ENCODE results near the gene RSBN1L.
A peak's percentile ranks its signal among the peaks of the same experiment; 100 is the strongest.

The RSBN1L gene

DNA sequence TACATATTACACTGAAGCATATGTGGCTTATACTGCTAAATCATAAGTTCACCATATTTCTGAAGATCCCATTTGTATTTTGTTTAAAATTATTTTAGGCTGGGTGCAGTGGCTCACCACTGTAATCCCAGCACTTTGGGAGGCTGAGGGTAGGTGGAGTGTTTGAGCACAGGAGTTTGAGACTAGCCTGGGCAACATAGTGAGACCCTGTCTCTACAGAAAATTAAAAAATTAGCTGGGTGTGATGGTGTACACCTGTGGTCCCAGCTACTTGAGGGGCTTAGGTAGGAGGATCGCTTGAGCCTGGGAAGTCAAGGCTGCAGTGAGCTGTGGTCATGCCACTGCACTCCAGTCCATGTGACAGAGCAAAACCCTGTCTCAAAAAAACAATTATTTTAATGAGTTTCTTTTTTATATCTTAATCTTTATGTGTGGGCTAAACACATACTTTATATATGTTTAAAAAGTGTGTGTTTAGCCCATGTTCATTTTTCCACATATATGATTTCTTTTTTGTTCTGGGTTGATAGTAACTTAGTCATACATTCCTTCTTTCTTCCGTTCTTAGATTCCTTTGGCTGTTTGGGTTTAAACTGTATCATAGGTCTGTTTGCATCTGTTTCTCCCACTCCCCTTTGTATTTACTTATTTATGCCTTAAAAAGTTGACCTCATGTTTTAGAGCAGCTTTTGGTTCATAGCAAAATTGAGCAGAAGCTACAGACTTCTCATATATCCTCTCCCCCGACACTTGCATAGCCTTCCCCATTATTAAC is 33.5 kb downstream of the RSBN1L start:
- no peak for DNase-seq

DNA sequence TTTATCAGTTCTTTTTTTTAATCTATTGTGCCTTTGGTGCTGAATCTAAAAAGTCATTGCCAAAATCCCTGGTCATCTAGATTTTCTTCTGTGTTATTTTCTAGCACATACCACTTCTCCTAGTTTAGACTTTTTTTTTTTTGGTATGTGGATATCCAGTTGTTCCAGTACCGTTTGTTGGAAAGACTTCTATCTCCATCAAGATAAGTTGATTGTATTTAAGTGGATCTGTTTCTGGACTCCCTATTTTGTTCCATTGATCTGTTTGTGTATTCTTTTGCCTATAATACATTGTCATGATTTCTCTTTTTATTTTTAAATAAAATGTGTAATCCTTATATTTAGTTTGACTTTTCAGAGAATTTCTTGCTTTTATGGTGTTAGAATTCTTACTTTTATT is 35.5 kb downstream of the RSBN1L start:
- no peak for DNase-seq

DNA sequence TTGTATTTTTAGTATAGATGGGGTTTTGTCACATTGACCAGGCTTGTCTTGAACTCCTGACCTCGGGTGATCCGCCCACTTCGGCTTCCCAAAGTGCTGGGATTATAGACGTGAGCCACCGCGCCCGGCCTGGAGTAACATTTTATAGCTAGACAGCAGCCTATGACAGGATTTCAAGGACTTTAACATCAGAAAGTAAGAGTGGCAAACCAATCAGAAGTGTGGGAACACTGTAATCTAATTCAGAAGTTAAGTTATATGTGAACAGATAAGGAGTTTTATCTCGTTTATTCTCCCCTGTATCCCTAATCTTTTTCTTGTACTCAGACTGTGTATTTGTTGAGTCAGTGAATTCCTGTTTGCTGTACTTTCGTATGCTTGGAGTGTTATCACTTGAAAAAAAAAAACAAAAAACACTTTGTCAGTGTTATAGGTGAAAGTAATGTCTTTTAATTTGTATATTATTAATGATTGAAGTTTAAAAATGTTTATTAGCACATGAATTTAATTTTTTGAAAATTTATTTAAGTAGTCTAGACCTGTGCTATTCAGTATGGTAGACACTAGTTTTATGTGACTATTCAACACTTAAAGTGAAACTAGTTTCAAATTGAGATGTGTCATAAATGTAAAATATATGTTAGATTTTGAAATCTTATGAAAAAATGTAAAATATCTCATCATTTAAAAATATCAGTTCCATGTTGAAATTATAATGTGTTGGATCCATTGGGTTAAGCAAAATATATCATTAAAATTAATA is 38.6 kb downstream of the RSBN1L start:
- DNase-seq: no peak

DNA sequence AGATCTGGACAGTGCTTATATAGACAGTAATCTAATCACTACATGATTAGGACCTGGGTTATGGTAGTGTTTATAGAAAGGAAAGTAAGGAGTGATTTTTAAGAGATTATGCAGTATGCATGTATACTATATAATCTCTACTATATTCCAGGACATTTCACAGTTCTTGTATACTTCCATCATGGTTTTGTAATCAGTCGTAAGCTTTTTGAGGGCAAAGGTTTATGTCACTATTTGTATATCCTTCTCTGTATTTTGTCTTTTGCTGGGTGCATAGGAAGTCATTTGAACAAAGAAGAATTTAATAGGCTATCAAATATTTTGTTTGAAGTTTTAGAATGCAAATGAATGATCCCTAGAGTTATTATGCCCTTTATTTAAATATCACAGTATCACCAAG is 39.2 kb downstream of the RSBN1L start:
- DNase-seq: no peak

DNA sequence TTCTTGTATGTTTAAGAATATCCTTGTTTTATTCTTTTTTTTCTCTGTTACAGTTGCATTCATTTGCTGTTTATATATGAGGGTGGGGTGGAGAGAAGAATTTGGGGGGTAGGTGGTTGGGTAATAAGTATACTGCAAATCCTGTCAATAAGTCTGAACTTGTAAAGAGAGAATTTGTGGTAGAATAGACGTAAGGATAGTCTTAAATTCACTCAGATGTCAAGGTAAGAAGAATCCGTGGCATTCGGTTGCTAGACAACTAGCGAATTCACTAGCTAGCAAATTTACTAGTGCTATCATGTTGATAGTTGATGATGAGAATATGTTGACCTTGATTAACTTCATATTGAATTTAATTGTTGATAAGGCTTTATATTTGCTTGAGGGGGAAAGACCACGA is 40.7 kb downstream of the RSBN1L start:
- no peak for DNase-seq

DNA sequence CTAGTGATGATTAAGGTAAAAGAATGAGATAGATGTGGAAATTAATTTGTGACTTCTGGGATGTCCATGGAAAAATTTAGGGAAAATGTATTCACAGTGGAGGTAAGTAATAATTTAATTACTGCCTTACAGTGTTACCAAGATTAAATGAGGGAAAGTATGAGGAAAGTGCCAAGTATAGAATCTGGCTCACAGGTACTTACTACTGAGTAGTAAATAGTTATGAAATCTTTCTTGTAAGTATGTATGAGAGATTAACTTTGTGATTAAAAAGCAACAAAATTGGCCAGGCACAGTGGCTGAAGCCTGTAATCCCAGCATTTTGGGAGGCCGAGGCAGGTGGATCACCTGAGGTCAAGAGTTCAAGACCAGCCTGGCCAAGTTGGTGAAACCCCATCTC is 42.1 kb downstream of the RSBN1L start:
- DNase-seq: no peak

DNA sequence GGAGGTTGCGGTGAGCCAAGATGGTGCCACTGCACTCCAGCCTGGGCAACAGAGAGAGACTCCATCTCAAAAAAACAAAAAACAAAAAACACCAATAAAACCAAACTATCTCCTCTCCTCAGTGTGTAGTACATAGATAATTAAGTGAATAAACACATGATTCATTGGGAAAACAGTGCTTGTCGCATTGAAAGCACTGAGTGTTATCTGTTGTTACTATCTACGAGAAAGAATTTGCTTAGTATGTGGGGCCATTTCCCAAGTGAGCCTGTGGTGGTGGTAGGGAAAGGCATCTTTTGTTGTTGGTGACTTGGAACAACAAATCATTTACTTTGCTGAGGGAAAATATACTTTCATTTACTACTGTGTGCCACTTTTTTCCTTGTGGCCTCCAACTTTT is 42.6 kb downstream of the RSBN1L start:
- DNase-seq: no peak

DNA sequence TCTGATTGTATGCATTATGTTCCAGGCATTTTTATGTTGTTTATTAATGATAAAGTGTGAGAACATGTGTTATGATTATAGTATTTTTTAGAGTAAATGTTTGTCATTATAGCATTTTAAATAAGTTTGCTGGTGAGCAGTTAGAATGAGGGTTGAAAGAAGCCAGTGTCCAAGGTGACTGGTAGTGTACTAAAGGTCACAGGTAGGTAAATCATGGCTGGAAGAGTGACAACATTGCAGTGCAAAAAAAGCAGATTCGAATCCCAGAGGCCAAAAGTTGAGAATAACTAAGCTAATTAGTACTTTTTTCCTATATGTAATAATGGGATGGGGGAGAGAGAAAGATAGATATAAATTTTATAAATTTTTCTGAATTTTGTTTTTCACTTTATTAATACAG is 44.0 kb downstream of the RSBN1L start:
- DNase-seq: no peak

DNA sequence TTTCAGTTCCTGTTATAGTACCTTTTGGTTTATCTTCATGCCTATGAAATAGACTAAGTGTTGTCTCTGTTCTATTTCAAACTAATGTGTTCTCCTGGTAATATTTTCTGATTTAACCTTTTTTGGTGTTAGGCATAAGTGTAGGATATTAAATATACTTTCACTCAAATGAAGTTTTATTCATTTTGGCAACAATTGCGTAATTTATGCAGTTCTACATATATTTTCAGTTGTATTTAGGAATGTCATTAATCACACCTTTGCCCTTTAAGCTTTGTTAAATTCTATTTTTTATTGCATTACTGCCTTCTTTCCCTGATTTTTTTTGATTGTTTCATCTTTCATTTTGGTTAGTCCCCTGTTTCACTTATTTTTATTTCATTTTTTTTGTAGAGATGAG is 47.3 kb downstream of the RSBN1L start:
- DNase-seq: no peak

DNA sequence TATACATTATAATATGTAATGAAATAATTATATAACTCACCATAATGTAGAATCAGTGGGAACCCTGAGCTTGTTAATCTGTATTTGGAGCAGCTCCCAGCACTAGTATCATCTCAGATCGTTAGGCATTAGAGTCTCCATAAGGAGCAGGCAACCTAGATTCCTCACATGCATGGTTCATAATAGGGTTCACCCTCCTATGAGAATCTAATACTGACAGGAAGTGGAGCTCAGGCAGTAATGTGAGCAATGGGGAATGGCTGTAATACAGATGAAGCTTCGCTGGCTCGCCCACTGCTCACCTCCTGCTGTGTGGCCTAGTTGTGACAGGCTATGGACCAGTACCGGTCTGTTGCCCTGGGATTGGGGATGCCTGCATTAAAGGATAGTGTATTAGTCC is 49.5 kb downstream of the RSBN1L start:
- no peak for DNase-seq

DNA sequence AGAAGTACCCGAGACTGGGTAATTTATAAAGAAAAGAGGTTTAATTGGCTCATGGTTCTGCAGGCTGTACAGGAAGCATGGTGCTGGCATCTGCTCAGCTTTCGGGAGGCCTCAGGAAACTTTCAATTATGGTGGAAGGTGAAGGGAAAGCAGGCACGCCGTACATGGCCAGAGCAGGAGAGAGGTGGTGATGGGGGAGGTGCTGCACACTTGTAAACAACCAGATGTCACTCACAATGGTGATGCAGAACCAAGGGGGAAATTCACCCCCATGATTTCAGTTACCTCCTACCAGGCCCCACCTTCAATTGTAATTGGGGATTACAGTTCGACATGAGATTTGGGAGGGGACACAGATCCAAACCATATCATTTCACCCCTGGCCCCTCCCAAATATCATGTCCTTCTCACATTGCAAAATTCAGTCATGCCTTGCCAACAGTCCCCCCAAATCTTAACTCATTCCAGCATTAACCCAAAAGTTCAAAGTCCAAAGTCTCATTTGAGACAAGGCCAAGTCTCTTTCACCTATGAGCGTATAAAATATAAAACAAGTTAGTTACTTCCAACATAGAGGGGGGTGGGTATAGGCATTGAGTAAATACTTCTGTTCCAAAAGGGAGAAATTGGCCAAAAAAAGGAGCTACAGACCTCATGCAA is 50.0 kb downstream of the RSBN1L start:
- no peak for DNase-seq

DNA sequence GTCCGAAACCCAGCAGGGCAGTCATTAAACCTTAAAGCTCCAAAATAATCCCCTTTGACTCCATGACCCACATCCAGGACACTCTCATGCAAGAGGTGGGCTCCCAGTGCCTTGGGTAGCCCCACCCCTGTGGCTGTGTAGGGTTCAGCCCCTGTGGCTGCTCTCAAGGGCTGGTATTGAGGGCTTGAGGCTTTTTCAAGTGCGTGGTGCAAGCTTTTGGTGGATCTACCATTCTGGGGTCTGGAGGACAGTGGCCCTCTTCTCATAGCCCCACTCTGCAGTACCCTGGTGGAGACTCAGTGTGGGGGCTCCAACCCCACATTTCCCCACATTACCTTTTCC is 50.5 kb downstream of the RSBN1L start:
- no peak for DNase-seq

DNA sequence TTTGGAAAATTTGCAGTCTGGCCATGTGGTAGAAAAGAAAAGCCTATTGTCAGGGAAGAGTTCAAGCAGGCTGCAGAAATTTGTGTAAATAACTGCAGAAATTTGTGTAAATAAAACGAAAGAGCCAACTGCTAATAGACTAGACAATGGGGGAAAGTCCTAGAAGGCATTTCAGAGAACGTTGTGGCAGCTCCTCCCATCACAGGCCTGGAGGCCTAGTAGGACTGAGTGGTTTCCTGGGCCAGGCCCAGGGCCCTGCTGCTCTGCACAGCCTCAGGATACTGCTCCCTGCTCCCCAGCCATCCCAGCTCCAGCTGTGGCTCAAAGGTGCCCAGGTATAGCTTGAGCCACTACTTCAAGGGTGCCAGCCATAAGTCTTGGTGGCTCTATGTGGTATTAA is 50.9 kb downstream of the RSBN1L start:
- DNase-seq: no peak

DNA sequence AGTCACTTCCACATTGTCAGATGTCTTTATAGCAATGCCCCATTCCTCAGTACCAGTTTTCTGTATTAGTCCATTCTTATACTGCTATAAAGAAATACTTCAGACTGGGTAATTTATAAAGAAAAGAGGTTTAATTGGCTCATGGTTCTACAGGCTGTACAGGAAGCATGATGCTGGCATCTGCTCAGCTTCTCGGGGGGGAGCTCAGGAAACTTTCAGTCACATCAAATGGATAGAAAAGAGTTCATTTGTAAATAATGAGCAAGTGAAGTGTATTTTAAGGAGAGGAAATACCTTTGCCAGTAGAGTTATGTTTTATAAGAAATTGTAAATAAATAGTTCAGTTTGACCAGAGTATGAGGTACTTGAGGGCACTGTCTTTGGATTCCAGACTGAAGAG is 51.5 kb downstream of the RSBN1L start:
- DNase-seq: no peak

DNA sequence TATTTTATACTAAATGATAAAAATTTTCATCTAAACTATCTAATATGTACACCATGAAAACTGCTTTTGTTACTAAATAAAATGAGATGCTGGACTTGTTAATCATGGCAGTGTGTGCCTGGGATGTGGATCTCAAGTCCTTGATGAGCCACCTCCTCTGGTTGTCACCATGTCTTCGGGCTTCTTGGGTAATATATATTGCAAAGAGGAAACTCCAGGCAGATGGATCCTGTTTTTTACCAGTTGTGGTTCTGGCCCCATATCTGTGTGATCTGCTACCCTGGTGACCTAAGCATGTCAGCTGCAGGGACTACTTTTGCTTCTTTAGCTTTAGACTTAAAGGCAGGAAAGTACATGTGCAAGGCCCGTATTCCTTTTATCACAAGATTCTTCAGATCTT is 55.8 kb downstream of the RSBN1L start:
- no peak for DNase-seq

DNA sequence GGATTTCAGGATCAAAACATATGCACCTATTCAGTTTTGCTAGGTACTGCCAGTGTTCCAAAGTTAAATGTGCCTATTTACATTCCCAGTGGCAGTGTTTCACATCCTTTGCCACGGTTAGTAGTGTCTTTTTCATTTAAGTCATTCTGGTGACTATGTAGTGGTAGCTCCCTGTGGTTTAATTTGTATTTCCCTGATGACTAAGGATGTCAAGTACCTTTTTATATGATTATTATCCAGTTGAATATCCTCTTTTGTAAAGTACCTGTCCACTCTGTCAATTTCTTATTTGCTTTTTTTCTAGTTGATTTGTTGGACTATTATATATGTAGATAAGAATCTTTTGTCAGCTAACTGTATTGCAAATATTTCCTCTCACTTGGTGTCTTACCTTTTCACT is 56.9 kb downstream of the RSBN1L start:
- no peak for DNase-seq

DNA sequence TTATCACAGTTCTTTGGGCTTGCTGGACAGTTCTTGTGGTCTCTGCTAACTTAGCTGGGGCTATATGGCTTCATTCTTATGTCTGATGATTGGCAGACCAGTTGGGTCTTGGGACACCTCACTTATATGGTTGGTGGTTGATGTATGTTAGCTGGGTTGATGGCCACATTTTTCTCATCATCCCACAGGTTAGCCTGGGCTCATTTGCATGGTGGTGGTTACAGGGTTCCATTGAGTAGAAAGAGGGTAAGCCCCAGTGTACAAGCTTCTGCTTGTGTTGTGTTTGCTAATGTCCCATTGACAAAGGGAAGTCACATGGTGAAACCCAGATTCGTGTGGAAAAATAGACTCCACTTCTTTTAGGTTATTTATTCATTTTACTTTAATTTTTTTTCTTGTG is 61.3 kb downstream of the RSBN1L start:
- DNase-seq: no peak

DNA sequence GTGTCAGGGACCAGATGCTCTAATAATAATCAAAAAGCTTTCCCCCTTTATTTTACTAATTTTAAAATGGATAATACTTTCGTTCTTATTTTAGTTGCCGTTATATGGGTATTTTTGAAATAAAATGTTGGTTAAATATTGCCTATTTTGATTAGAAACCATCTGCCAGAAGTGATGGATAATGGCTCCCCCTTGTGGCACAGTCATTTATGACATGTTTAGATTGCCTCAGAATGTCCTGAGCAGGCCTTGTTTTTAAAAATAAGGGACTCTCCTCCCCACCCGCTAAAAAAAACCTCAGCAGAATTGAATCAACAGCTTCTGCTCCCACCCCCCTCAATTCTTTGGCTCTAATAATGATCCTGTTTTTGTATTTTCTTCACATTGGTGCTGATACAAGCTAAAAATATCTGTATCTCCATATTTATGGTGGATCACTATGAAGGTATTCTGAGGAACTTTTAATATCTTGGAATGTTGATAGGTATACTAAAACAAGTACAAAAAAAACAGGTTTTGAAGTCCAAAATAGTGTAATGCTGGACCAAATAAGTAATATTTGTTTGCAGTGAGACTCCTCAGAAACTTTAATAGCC is 63.1 kb downstream of the RSBN1L start:
- peak; percentile 33 for DNase-seq

DNA sequence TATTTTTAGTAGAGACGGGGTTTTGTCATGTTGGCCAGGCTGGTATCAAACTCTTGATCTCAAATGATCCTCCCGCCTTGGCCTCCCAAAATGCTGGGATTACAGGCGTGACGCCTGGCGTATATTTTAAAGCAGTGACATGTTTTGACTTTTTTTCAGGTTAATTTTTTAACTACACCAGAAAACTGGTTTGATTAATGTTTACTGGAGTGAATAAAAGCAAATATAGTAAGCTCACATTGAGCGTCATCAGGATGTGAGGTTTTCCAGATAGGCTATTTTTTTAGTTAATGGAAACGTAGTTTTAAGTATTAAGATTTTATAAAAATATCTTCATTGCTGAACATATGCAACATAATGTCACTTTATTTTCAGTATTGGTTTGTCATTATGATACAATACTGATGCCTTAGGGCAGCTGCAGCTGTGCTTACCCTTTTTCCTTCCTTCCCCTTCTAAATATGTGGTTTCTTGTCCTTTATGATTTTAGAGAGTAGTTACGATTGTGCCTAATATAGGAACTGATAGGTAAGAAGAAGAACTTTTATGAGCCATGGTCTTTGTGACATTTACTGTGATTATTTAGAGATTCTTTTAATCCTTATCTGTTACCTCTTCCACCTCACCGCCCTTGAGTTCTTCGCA is 64.7 kb downstream of the RSBN1L start:
- DNase-seq: no peak

DNA sequence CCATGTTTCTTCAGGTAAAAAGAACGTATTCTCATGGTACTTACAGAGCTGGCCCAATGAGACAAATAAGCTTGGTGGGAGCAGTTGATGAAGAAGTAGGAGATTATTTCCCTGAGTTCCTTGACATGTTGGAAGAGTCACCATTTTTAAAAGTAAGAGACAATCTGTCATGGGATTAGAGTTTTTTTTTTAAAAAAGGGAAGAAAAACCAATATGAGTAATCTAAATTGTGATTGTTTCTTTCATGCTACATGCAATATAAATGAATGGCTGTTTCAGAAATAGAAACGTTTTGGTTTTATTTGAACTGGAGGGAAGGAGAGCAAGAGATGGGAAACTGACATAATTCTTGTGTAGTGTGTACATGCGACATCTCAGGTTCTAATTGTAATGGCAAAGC is 69.2 kb downstream of the RSBN1L start:
- DNase-seq: no peak

DNA sequence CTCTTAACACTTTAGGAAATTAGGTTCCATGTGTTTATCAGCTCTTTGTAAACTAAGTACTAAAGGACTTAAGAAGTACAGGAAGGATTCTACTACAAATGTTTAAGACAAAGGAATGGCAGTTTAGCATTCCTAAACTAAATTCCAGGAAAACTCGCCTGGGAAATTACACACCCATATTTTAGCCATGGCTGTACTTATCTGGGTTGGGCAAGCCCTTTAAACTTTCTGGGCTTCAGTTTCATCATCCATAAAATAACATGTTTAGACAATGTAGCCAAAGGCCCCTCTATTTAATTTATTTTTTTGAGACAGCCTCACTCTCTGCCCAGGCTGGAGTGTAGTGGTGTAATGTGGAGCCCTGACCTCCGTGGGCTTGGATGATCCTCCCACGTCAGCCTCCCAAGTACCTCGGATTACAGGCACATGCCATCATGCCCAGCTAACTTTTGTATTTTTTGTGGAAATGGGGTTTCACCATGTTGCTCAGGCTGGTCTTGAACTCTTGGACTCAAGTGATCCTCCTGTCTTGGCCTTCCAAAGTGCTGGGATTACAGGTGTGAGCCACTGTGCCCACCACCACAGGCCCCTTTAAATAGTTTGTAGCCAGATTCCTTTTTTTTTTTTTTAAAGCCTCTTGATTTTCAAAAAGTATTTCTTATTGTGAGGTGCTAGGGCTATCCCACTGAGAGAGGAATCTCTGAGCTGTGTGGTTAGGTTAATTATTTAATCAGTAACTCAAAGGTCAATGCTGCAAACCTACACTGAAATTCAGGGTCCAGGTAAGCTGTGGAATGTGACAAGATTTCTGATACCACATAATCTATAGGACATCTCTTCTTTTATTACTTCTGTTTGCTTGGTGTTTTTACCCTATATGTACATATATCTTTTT is 69.9 kb downstream of the RSBN1L start:
- DNase-seq: no peak
